Spinal cord (tissue), 10 donors: ENCODE data around the gene EEA1. TPM values are rescaled to one million over a fixed set of nuclear protein-coding genes. Genes with fewer than 3 reads are reported as not detected.
"Not testable (repeated sequence)": the region's sequence is repeated elsewhere in the genome, so short reads cannot be mapped to it uniquely, and the experiment has no call there.

Source experiments
- DNase-seq, 6 donors: peaks; one replicate each; pipeline versions ENCODE4 v3.0.0 to v3.0.0-alpha.2; 2013 to 2015; ENCODE audit warnings: low spot score in 6 of 6, low read depth in 4 of 6
- H3K27ac ChIP-seq: one replicate; pipeline ENCODE4 v1.5.1; 2013; ENCODE audit warnings: low read depth, low read length, control low read depth
- H3K27me3 ChIP-seq: one replicate; pipeline ENCODE4 v1.6.1; 2013; ENCODE audit warnings: low read length; ENCODE audit not compliant: control insufficient read depth, insufficient read depth
- H3K36me3 ChIP-seq: one replicate; pipeline ENCODE4 v1.6.1; 2013; ENCODE audit warnings: low read length; ENCODE audit not compliant: control insufficient read depth, insufficient read depth
- H3K4me1 ChIP-seq: one replicate; pipeline ENCODE4 v1.6.1; 2013; ENCODE audit warnings: low read length; ENCODE audit not compliant: control insufficient read depth, insufficient read depth
- H3K4me3 ChIP-seq: one replicate; pipeline ENCODE4 v1.5.1; 2013; ENCODE audit warnings: low read depth, low read length, control low read depth
- H3K9me3 ChIP-seq: one replicate; pipeline ENCODE4 v1.6.1; 2013; ENCODE audit warnings: low read length; ENCODE audit not compliant: control insufficient read depth, insufficient read depth
- WGBS: methylation state at CpG from one replicate; pipeline ENCODE4 v1.1.5; 2013; ENCODE audit warnings: missing lambda C conversion rate; ENCODE audit not compliant: insufficient coverage; 5-methylcytosine and 5-hydroxymethylcytosine counted together
- polyA plus RNA-seq, 2 donors: library from polyadenylated mRNA; unstranded; fragments of 120-200 nt; gene quantifications; one replicate each; pipeline ENCODE4 v1.2.1, GENCODE V29; 2013; ENCODE audit not compliant: insufficient read length in 2 of 2
- total RNA-seq, 2 donors: library from RNA; depleted of rRNA in 1 of 2; stranded (reverse); fragments of 120-200 nt in 1 of 2; fragments of >200 nt in 1 of 2; gene quantifications; one replicate each; pipeline versions ENCODE4 v1.2.3 to v1.2.4, GENCODE V29; 2013 to 2014
- donor health status: healthy.

EEA1 gene
- total and polyA plus RNA-seq, 4 donors: 10.4 to 31.9 (median 19.4) TPM

DNA sequence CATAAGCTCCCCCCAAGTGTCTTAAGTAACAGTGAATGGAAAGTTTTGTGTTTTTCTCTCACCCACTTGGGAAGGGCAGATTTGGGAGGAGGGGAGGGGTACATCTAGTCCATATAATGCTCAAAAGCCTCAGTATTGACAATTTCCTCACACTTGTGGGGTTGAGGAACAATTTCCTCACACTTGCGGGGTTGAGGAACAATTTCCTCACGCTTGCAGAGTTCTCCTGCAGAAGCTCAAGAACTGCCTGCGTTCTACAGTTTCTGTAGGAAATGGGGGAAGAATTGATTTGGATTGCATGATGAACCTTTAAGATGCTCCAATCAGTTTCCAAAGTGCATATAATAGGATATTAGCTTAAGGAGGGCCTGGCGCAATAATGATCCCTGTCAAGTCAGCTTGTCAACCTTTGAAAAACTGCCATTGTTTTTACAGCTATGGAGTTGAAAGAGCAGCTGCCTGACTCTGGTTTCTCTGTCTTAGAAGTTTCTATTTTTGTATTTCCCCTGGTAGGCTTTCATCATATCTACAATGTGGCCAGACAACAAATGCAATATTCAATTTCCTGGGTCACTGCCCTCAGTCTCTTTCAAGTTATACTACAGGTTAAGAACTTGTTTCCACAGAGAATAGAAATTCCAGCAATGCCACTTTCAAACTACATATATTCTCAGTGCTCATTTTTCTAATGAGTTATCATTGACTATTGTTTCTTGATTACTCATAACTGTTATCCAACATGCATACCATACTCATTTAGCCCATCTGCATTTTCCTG, 159.8 kb downstream of the EEA1 start:
- H3K27ac ChIP-seq: no peak overlapping the region
- H3K27me3 ChIP-seq: no peaks in the 10 kb centered on the region
- WGBS: 67% methylated on average over 1 of the region's 4 CpGs
- no peaks in the 10 kb centered on the region for H3K36me3 ChIP-seq
- no peaks in the 10 kb centered on the region for H3K9me3 ChIP-seq
- no peak for DNase-seq
- no peaks in the 10 kb centered on the region for H3K4me1 ChIP-seq
- no peak overlapping the region for H3K4me3 ChIP-seq

DNA sequence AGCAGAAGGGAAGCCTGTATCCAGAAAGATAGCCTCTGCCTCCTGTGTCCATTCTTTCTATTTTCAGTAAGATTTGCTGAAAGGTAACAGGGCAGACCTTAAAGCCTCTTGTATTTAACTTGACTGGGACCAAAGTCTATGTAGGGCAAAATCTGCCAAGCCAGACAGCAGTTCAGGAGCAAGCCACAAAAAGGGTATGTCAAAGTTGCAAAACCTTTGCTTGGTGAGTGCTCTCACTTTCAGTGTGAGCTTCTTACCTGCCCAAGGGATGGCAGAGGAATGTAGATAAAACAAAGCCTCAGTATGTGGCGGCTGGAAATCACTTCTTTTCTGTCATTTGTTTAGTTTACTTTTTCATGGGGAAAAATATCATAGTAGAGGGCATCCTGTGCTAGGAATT, 163.2 kb downstream of the EEA1 start:
- Histone ChIP-seq H3K4me3 (no peak overlapping the region), H3K36me3 (no peaks in the 10 kb centered on the region), H3K27ac (no peak overlapping the region), H3K27me3 (no peaks in the 10 kb centered on the region), H3K9me3 (no peaks in the 10 kb centered on the region), H3K4me1 (no peaks in the 10 kb centered on the region)
- DNase-seq: no peak
- no CpG with 5 or more reads among the region's 1 CpG for WGBS

DNA sequence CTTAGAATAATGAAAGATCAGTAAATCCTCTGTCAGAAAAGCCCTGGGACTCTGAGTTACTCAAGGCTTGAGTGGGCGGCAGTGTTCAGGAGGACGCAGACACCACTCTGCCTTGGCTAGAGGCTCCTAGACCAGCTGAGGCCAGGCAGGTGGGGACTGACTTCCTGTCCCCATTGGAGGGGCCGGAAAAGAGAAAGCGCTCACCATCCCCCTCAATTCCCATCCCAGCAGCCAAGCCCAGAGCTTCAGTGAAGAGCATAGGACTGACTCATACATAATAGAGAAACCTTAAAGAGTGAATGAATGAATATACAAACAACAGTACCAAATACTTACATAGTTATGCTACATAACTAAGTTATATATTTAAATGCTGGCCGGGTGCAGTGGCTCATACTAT, 164.3 kb downstream of the EEA1 start:
- no peak for DNase-seq
- H3K27me3 ChIP-seq: no peaks in the 10 kb centered on the region

DNA sequence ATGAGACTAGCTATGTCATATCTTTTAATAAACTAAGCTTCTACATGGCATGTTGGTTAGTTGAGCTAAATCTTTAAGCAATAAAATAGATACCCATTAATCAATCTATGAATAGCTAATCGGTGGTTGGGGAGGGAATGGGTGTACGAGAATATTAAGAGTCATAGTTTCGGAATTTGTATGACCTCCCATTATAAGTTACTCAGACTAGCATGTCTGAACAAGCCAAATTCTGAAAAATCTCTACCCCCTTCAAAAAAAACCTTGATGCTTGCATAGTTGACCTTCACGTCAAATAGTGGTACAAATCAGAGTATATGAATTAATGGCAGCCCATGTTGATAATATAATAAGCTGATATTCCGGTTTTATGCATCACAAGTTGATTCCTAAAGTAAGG, 166.3 kb downstream of the EEA1 start:
- H3K27me3 ChIP-seq: no peaks in the 10 kb centered on the region
- H3K9me3 ChIP-seq: no peaks in the 10 kb centered on the region
- H3K4me1 ChIP-seq: no peaks in the 10 kb centered on the region
- WGBS: no CpG with 5 or more reads among the region's 5 CpGs
- no peaks in the 10 kb centered on the region for H3K36me3 ChIP-seq
- H3K27ac ChIP-seq: no peak overlapping the region
- H3K4me3 ChIP-seq: no peak overlapping the region
- no peak for DNase-seq

More for the DNA sequence above, 164.3 kb downstream of the EEA1 start:
- no peaks in the 10 kb centered on the region for H3K36me3 ChIP-seq
- H3K27ac ChIP-seq: no peak overlapping the region
- H3K9me3 ChIP-seq: no peaks in the 10 kb centered on the region
- no peaks in the 10 kb centered on the region for H3K4me1 ChIP-seq
- 83% methylated on average over 1 of the region's 5 CpGs for WGBS
- no peak overlapping the region for H3K4me3 ChIP-seq

DNA sequence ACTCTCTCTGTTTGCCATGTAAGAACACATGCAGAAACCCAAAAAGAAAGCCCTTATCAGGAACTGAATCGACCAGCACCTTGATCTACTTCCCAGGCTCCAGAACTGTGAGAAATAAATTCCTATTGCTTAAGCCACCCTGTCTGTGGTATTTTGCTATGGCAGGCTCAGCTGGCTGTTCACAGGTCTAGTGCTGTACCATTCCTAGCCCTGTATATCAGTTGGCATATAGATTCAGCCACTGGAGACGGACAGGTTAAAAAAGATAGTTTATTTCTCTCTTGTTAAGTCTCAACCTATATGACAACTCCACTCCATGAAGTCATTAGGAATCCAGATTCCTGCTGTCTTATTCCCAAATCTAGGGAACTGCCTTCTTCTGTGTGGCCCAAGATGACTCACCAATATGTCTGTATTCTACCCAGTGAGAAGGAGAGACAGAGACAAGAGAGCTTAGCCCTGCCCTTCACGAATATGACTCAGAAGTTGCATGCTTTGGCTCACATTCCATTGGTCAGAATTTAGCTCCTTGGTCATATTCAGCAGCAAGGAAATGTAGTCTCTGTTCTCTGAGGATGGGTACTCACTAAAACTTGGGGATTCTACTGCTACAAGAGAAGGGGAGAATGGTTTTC, 169.3 kb downstream of the EEA1 start:
- Histone ChIP-seq H3K36me3 (no peaks in the 10 kb centered on the region), H3K9me3 (no peaks in the 10 kb centered on the region), H3K4me1 (peaks cover 3% of the 10 kb centered on the region), H3K4me3 (no peak overlapping the region), H3K27ac (no peak overlapping the region), H3K27me3 (no peaks in the 10 kb centered on the region)
- no peak for DNase-seq
- 57% methylated on average over 1 of the region's 3 CpGs for WGBS

DNA sequence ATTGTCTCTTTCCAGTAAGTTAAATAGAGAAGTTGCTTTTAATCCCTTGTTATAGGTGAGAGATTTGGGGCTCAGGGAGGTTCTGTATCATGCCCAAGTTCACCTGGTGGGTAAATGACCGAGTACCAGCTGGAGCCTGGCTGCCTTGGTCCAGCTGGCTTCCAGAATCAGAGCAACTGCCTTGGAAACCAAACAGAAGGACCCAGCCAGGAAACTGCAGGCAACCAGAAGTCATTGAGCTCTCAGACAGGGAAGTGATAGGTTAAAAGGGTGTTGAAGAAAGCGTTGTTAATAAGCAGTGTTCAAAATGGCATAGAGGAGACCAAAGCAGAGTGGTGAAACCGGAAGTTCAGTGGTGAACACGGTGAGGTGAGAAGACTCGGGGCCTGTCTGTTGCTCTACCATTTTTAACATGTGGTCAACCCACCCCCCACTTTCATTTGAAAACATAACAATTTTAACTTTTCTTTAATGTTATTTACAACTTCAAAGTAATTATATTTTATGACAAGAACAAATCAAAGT, 171.4 kb downstream of the EEA1 start:
- H3K27ac ChIP-seq: no peak overlapping the region
- H3K4me1 ChIP-seq: peaks cover 3% of the 10 kb centered on the region
- no peak for DNase-seq
- H3K9me3 ChIP-seq: no peaks in the 10 kb centered on the region
- H3K27me3 ChIP-seq: no peaks in the 10 kb centered on the region
- no peaks in the 10 kb centered on the region for H3K36me3 ChIP-seq
- WGBS: 70% methylated on average over 2 of the region's 5 CpGs
- no peak overlapping the region for H3K4me3 ChIP-seq

DNA sequence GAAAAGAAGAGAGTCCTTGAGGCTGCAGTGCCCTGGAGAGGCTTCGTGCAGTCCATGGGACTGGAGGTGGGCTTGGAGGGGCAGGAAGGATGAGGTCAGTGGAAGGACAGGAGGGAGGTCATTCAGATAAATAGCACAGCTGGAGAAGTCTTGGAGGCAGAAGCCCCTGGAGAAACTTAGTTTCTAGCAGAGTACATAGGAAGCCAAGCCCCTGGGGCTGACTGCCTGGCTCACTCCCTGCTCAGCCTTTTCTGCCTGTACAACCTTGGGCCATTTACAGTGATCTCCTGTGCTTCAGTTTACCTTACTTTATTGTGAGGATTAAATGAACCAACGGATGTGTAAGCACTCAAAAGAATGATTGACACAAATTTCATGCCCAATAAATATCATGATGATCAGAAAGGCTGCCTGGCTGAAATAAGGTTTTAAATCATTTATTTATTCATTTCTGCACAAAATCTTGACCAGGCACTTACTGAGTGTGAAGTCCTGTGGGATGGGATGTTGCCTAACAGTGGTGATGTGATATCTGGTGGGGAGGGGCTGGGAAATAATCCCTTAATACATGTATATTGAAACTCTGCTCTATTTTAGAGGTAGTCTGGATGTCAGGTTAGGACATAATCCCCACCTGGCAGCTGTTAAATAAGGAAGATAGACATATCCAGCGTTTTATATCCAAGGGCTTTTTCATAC, 172.0 kb downstream of the EEA1 start:
- no peak for DNase-seq
- no peaks in the 10 kb centered on the region for H3K36me3 ChIP-seq
- H3K9me3 ChIP-seq: no peaks in the 10 kb centered on the region
- peaks cover 3% of the 10 kb centered on the region for H3K4me1 ChIP-seq
- no peaks in the 10 kb centered on the region for H3K27me3 ChIP-seq
- H3K4me3 ChIP-seq: no peak overlapping the region
- 60% methylated on average over 1 of the region's 3 CpGs for WGBS
- no peak overlapping the region for H3K27ac ChIP-seq

DNA sequence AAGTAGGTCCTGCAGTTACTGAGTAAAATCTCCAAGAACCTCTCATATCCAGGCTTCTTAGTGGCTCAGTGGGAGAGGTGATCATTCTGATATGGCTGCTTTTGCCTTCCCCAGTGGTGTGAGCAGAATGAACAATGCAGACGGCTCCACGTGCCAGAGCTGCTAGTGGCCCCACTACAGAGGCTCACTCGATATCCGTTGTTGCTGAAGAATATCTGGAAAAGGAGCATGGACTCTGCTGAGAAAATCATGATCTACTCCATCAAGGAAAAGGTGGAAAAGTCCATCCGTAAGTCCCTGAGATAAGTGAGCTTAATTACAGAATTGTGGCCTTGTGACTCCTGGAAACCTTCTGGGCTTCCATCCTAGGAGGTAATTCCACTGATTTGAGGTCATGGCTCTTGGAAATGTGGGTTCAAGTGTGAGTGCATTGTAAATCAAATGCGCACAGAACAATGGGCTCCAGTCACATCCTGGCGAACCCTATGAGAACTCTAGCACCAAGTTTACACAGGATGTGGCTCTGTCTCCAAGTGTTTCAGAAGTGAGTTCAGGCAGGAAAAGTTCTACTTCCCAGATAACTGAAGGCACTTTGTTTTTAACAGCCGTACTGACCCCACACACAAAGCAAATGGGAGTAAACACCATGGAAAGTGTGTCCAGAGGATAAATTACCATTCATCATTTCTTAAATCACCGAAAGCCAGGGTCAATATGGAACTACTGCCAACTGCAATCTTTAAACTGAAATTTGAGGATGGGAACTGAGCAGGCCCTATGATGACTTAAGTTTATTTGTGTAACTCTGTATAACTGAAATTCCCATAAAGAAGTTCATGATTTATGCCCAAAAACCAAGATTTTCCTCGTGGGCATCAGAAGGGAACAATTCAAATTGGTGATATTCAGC, 174.9 kb downstream of the EEA1 start:
- Histone ChIP-seq H3K9me3 (no peaks in the 10 kb centered on the region), H3K27me3 (no peaks in the 10 kb centered on the region), H3K36me3 (no peaks in the 10 kb centered on the region), H3K4me1 (peaks cover 3% of the 10 kb centered on the region), H3K27ac (no peak overlapping the region), H3K4me3 (no peak overlapping the region)
- DNase-seq: no peak
- 90% methylated on average over 4 of the region's 10 CpGs for whole genome bisulfite sequencing

DNA sequence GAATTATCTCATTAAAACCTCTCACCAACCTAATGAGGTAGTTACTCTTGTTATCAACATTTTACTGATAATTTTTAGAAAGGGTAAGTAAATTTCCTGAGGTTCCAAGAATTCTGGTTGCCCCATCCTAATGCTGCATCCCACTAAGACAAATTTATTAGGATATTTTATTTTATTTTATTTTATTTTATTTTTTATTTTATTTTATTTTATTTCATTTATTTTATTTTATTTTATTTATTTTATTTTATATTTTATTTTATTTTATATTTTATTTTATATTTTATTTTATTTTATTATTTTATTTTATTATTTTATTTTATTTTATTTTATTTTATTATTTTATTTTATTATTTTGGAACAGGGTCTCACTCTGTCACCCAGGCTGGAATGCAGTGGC, 179.4 kb downstream of the EEA1 start:
- DNase-seq, H3K27me3 ChIP-seq, H3K4me1 ChIP-seq, H3K36me3 ChIP-seq, H3K27ac ChIP-seq, H3K4me3 ChIP-seq, H3K9me3 ChIP-seq: not testable (repeated sequence)
